GM18907 (cell line): ENCODE data around the gene MIA.
A peak's percentile ranks its signal among the peaks of the same experiment; 100 is the strongest.
"Not testable (repeated sequence)": the region's sequence is repeated elsewhere in the genome, so short reads cannot be mapped to it uniquely, and the experiment has no call there.

Experiments
- ATAC-seq: cut with Tn5 transposase; IDR thresholded peaks from one replicate; pipeline ENCODE4 v1.9.1; 2021; ENCODE audit warnings: mild to moderate bottlenecking, moderate library complexity; ENCODE audit not compliant: unreplicated experiment

MIA gene

DNA sequence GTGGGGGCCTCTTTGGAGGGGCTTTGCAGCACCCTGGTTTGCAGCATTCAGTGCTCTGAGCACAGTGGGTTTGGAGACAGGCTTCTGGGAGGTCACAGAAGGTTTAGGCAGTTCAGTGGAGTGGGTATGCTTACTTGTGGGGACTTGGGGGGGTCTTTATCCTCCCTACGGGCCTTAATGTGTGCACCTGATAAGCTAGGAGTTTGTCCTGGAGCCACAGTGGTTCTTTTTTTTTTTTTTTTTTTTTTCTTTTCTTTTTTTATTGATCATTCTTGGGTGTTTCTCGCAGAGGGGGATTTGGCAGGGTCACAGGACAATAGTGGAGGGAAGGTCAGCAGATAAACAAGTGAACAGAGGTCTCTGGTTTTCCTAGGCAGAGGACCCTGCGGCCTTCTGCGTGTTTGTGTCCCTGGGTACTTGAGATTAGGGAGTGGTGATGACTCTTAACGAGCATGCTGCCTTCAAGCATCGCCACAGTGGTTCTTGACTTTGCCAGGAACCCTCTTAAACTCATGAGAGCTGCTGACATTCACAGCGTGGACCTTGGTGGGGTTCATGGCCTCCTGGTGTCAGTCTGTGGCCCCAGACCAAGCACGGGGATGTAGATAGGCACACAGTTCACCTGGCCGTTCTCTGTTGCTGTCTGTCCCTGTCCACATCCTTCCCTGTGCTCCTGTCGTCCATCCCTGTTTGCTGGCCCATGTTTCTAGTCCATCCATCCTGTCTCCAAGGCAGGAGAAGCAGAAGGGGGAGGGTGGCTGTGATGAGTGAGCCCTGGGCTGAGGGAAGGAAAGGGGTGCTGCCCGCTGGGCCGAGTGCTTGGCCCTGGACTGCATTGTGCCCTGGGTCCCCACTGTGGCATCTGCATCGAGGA, 26.3 kb downstream of the MIA start:
- ATAC-seq, result no peak

DNA sequence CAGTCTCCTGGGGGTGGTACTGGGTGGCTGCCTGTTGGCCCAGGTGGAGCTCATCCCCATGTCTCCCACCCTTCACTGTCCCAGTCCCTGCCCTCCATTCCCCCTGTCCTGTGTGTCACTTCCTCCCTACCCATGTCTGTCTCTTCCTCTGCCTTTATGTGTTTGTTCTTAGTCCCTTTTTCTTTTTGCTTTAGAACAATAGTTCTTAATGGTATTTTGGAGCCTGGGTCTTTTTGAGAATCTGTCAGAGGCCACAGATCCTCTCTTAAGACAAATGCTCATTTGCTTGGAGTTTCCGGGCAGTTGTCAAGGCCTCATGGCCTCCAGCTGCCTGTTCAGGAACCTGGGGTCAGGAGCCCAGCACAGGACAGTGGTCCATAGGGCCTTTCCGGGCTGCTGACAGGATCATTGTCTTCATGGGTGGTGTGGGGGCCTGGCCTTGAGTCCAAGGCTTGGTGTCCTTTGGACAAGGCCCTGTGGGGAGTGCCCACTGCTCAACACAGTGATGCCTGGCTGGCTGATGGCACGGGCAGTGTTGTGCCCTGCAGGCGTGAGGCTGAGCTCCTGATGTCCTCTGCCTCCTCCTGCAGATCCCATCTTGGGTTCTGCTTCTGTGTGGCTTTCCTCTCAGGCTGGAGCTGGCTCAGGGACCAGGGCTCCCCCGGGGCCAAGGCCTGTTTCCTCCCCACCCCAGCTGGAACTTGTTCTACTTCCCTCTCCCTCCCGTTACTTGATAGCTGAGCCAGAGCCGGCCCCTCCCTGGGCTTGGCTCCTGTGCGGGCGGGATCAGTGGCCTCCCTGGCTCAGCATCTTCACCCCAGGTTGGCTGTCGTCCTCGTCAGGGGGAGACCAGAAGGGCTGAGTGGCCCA, 27.2 kb downstream of the MIA start:
- ATAC-seq, result no peak

DNA sequence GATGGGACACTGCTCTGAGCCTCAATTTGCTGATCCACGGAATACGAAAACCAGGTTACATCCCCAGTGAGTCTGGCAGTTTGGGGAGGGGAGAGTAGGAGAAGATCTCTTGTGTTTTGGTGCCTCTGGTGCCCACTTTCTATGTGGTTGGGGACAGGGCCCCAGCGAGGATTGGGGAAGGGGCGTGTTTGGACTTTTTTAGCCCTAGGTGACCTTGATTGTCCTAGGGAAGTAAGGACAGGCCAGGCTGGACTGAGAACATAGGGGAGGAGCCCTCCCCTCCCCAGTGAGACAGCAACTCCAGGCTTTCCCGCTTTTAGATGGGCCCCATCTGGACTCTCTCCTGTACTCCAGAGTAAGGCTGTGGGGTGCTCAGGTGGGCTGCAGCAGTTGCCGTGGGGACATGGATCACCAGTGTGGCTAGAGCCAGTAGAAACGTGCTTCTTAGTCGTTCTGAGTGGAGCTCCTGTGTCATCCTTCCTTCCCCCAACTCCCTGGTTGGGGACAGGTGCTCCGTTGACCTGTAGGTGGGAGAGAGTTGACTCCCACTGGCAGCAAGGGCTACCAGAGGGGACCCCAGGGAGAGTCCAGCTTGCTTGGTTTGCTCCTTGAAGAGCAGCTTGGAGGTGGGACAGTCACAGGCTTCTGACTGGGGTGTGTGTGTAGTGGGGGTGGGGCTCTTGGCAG, 28.0 kb downstream of the MIA start:
- no peak for ATAC-seq

DNA sequence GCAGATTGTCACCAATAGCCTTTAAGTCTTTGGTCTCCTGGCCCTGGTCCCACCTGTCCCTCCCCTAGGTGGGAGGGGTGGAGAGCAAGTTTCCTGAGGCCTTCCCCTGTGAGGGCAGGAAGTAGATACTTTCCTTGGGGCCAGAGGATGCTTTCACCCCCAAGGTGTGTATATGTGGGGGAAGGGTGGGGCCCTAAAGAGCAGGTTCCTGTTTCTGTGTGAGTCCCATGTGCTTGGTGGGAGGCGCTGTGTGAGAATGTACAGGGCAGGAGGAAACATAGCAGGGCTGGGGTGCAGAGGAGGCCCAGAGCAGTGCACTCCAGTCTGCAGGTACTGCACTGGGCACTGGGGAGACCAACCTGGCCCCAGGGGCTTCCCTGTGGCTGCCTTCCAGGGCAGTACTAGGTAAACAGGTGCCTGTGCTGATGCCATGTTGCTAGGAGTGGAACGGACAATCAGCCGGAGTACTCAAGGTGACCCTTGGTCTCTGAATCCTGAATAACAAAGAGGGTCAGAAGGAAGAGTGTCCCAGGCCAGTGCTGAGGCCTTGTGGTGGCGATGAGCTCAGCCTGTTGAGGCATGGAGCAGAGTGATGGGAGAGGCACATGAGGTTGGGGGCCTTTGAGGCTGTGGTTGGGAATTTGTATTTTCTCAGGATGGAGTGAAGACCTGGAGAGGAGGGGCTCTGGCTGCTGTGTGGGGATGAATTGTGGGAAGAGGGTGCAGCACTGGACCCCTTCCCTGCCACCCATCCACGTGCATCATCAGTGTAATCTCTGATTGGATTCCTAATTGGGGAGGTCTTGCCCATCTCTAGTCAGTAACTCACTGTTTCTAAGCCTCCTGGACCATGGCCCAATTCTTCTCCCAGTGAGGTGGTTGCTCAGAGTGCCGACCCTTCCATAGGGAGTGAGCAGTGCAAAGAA, 28.8 kb downstream of the MIA start:
- ATAC-seq, result no peak

DNA sequence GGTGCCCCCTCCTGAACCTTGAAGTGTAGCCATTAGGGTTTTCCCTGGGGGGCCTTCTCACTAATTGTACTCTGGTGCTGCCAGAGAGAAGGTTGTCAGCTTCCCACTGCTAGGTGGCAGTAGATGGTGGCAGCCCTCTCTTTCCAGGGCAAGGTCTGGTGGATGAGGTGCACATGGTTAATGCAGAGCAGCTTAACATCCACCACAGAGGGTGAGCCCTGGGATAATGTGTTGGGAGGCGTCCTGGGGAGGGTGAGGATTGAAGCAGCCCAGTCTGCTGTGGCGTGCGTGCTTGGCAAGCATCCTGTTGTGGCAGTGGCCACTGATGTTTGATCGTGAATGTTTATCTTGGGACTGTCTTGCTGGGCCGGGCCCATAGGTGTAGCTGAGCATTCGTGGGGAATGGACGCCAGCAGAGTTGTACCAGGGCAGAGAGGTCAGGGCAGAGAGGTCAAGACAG, 29.5 kb downstream of the MIA start:
- ATAC-seq, result no peak

DNA sequence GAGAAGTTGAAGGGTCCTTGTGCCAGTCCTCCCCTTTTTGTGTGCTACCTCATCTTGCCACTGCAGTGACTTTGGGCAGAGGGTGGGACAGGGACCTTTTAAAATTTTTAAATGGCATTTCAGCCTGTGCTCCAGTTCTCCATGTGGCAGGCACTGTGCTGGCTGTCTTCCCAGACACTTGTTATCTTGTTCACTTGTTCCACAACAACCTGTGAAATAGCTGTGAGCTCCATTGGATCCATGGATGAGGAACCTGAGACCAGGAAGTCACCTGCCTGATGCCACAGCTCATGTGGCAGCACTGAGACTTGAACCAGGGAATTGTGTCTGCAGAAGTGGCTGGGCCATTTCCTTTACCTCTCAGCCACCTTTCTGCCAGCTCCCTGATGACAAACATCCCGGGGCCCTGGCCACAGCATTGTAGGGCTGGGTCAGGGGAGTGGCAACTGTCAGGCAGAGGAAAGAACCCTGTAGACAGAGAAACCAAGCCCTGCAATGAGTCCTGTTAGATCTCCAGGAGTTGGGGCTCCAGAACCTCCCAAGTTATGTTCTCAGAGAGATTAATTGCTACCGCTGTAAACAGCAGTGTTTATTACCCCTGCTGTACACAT, 30.0 kb downstream of the MIA start:
- ATAC-seq, result no peak

DNA sequence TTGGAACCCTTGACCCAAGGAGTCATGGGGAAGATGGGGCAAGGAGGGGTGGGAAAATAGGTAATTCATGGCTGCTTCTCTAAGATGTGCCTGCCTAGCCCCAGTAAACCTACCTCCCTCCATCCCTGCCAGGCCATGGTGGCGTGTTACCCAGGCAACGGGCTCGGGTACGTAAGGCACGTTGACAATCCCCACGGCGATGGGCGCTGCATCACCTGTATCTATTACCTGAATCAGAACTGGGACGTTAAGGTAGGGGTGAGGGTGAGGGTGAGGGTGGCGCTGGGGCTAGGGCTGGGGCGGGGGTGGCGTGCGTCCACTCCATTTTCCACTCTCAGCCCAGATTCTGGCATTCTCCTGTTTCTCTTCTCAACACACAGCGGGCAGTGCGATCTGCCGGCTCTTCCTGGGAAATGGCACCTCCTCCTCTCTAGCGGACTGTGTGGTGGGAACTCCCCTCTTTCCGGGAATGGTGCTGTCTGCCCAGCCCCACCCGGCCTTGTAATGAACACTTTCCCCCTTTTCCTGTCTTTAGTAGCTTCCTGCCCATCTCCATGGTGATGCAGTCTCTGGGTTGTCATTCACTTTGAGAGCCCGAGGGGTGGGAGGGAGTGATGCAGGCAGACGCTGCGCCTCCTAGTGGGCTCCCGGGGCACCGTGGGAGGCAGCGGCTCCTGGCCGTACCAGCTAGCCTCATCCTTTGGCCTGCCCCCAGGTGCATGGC, 31.3 kb downstream of the MIA start:
- no peak for ATAC-seq

DNA sequence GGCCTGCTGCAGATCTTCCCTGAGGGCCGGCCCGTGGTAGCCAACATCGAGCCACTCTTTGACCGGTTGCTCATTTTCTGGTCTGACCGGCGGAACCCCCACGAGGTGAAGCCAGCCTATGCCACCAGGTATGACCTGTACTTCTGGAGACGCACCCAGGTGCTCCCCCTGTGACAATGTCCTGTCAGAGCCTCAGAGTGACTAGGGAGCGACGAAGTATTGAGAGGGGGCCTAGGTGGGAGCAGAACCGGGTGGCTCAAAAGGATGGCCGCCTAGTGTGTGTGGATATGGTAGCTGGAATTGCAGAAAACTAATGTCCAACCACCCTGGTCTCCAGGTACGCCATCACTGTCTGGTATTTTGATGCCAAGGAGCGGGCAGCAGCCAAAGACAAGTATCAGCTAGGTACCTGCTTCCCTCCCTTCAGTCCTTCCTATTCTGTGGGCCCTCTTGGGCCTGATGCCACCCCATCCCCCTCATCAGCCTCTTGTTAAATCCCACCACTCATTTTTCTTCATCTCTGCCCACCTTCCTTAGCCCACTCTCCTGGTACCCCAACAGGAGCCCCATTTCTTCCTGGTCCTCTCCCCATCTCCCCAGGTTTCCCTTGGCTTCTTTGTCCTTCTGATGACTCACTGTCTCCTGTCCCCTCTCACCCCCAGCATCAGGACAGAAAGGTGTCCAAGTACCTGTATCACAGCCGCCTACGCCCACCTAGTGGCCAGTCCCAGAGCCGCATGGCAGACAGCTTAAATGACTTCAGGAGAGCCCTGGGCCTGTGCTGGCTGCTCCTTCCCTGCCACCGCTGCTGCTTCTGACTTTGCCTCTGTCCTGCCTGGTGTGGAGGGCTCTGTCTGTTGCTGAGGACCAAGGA, 32.1 kb downstream of the MIA start:
- ATAC-seq, result no peak

DNA sequence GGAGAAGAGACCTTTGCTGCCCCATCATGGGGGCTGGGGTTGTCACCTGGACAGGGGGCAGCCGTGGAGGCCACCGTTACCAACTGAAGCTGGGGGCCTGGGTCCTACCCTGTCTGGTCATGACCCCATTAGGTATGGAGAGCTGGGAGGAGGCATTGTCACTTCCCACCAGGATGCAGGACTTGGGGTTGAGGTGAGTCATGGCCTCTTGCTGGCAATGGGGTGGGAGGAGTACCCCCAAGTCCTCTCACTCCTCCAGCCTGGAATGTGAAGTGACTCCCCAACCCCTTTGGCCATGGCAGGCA, 32.7 kb downstream of the MIA start:
- no peak for ATAC-seq

DNA sequence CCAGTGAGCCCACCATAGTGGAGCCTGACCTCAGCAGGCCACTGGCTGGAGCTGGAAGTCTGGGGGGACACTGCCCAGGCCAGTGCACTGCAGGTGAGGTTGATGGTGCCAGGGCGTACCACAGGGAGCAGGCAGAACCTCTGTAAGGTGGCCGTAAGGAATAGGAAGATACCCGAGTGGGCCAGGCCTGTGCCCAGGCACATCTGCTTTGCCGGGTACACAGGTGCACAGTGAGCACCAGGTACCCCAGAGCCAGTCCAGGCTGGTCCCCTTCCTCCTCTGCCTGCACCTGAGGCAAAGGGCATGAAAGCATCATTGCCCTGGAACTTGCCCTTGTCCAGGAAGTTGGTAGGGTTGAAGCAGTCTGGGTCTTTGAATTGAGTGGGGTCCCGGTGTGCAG, 33.2 kb downstream of the MIA start:
- no peak for ATAC-seq

DNA sequence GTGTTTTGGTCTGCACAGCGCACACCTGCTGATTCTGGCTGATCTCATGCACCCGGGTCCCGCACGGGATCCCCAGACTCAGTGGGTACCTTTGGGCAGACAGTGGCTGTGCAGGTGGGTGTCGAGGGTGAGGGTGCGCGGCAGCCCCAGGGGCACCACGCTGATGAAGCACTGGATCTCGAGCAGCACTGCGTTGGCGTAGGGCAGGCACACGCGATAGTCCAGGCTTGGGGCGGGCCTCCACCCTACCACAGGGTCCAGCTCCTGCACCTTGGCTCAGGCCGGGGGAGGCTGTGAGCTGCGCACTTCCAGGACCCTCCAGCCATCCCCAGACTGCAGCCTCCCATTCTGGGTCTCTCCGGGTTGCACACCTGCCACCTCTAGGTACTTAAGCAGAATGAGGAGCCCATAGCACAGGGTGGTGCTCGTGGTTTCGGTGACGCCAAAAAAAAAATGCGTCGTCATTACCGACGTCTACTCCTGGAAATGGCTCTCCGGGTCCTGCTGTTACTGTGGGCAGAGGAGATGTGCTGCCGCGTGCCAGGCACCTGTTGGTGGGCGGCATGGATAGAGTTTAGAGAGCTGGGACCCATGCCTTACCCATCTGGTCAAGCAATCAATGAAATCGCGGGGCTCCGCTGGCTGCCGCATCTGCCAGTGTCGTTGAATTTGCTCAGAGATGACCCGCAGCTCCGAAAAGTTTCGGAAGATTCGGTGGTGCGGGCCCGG, 34.2 kb downstream of the MIA start:
- no peak for ATAC-seq

DNA sequence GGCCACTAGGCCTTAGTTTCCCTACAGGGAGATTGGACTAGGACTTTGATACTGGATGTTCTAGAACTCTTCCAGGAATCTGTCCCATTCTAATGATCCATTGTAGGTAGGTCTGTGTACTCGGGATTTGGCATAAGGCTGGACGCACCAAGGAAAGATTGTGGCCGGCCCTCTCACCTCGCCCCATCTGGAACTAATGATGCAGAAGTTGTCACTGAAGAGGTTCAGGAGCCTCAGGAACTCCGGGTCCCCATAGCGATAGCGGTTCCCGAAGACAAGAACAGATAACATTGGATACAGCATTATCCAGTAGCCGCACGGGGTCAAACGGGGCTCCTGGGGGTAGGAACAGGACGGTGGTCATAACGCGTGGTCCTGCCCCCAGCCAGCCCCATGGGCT, 34.8 kb downstream of the MIA start:
- no peak for ATAC-seq

DNA sequence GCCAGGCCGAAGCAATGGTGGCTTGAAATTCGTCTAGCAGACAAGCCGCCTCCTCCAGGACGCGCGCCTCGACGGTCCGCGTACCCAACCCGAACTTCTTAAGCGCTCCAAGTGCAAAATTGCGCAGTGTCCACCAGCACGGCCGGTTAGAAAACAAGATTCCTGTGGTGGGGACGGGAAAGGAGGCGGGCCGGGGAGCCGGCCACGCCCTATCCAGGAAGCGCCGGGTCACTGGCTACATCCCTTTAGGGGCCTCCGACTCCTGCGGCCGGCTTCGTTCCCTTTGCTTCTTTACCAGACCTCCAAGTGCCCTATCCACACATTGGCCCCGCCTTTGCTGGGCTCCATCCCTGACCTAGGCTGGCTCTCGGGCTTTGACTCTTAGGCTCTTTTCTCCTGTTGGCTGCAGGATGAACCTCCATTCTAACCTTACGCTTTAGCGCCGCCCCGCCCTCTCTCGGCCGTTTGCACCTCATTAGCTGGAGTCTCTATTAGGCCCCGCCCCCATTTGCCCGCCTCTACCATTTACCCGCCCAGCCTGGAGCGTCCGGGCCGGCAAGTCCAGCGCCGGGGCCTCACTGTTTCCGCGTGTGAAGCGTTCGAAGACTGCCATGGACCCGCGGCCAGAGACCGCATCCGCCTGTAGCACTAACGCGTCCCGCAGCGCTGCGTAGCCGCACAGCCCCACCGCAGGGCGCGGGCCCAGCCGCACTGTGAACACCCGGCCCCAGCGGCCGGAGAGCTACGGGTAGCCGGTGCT, 35.5 kb downstream of the MIA start:
- peak; percentile 57 for ATAC-seq

DNA sequence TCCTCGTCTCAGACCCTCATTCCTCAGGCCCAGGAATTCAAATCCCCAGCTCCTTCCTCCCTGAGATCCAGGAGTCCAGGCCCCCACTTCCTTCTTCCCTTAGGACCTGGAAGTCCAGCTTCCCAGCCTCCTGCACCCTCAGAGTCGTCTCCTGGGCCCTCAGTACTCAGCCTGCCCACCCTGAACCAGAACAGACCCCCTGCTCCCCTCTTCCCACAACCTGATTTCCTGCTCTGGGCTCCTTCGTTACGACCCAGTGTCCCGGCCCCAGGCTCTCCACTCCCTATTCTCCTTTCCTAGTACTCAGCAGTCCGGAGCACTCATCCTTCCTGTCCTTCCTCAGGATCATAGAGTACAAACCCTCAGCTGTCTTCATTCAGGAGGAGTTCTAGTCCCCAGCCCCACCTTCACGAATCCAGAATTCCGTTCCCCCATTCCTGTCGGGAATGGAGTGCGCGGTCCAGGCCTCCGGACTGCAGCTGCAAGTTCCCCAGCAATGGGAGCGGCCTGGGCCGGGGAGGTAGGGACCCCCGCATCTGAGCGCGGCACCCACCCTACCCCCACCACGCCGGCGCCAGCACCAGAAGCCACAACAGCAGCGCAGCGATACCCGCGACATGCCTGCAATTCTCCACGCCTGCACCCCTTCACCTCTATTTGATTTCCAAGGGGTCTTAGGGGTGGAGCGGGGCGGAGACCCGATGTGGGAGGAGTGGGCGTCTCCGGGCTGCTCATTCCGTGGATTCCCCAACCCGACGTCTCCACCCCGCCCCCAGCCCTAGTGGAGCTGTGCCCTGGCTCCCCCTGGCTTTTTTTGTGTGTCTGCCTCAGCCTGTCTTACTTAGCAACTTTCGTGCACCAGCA, 36.4 kb downstream of the MIA start:
- ATAC-seq, result no peak

DNA sequence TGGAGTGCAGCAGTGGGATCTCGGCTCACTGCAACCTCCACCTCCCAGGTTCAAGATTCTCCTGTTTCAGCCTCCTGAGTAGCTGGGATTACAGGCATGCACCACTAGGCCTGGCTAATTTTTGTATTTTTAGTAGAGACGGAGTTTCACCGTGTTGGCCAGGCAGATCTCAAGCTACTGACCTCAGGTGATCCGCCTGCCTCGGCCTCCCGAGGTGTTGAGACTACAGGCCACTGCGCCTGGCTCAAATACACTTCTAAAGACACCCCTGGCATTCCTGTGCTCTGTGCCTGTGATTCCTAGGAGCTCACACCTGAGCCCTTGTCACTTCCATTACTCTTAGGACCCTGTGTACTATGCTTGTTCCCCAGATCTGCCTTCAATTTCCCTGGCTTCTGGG, 37.2 kb downstream of the MIA start:
- not testable (repeated sequence) for ATAC-seq

DNA sequence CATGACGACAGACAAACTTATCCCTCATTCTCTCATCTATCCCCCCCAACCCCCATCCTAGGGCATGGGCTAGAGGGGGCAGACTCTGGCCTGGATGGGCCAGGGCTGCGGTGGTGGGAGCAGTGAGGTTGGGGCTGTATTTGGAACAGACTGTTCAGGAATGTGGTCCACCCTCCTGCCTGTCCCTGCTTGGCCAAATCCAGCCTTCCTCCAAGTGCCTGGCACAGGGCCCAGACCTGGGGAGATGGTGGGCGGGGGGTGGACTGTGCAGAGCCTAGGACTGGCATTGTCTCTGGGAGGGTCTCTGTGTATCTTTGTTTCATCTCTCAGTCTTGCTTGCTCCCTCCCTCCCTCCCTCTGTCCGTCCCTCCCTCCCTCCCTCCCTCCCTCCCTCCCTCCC, 37.9 kb downstream of the MIA start:
- no peak for ATAC-seq
